Stimulated activated CD8-positive, alpha-beta memory T cell treated with anti-CD3 and anti-CD28 coated beads, Interleukin-12 subunit alpha, Interleukin-12 subunit beta, amount 100 ng/mL, for 24 hours (primary cell): ENCODE results near the gene CCL1.

Experiments
- DNase-seq: peaks from one replicate; pipeline ENCODE4 v3.0.0-alpha.2; 2020; ENCODE audit errors: extremely low read depth

Gene CCL1

GRCh38 chr17:34363183-34363661 is at the start of gene CCL1:
Gene CCL1 (minus strand): TSS chr17:34363233. CDS start chr17:34363161, 72 bp downstream.
- no peak for DNase-seq

- no peak for DNase-seq
Observed at GRCh38 chr17:34412534-34412933, 49.5 kb upstream of the CCL1 start.

- no peak for DNase-seq
Observed at GRCh38 chr17:34411646-34412421, 48.8 kb upstream of the CCL1 start.

GRCh38 chr17:34409352-34409751 is 46.3 kb upstream of the CCL1 start:
- no peak for DNase-seq

- DNase-seq = no peak
Observed at GRCh38 chr17:34408439-34408838, 45.4 kb upstream of the CCL1 start.

GRCh38 chr17:34406226-34406625 is 43.2 kb upstream of the CCL1 start:
- no peak for DNase-seq

GRCh38 chr17:34403006-34403405 is 40.0 kb upstream of the CCL1 start:
- DNase-seq = no peak

- no peak for DNase-seq
Observed at GRCh38 chr17:34401165-34401564, 38.1 kb upstream of the CCL1 start.

- no peak for DNase-seq
Observed at GRCh38 chr17:34400301-34400931, 37.4 kb upstream of the CCL1 start.

- no peak for DNase-seq
Observed at GRCh38 chr17:34399725-34400124, 36.7 kb upstream of the CCL1 start.

GRCh38 chr17:34398990-34399389 is 36.0 kb upstream of the CCL1 start:
- DNase-seq = no peak

- no peak for DNase-seq
Observed at GRCh38 chr17:34397265-34397664, 34.2 kb upstream of the CCL1 start.

GRCh38 chr17:34393401-34393800 is 30.4 kb upstream of the CCL1 start:
- DNase-seq = no peak

- no peak for DNase-seq
Observed at GRCh38 chr17:34391241-34391640, 28.2 kb upstream of the CCL1 start.

- DNase-seq = no peak
Observed at GRCh38 chr17:34390649-34391048, 27.6 kb upstream of the CCL1 start.

- DNase-seq = no peak
Observed at GRCh38 chr17:34389126-34389750, 26.2 kb upstream of the CCL1 start.

- no peak for DNase-seq
Observed at GRCh38 chr17:34387566-34387965, 24.5 kb upstream of the CCL1 start.

GRCh38 chr17:34386697-34387550 is 23.9 kb upstream of the CCL1 start:
- DNase-seq = no peak

GRCh38 chr17:34386343-34386696 is 23.3 kb upstream of the CCL1 start:
- no peak for DNase-seq

- no peak for DNase-seq
Observed at GRCh38 chr17:34384822-34385605, 22.0 kb upstream of the CCL1 start.

GRCh38 chr17:34384271-34384670 is 21.2 kb upstream of the CCL1 start:
- no peak for DNase-seq
